Measurements from ENCODE around the gene BRIP1.

Gene BRIP1

GRCh38 chr17:61825448-61826137 is 37.7 kb downstream of the BRIP1 start (continued):
- TF ChIP-seq ZNF26 (tag by site-specific recombination; IDR thresholded peaks at IDR 0.05) (no peak), ZNF48 (tag by site-specific recombination; IDR thresholded peaks at IDR 0.05) (no peak), ZBTB10 (tag by site-specific recombination; IDR thresholded peaks at IDR 0.05) (no peak), ZNF112 (tag by site-specific recombination; IDR thresholded peaks at IDR 0.05) (no peak), ZNF366 (tag by site-specific recombination; conservative IDR thresholded peaks at IDR 0.05) (no peak), PBX3 (CRISPR knock-in tag; IDR thresholded peaks at IDR 0.05) (no peak), WT1 (tag by site-specific recombination; IDR thresholded peaks at IDR 0.05) (no peak), ZNF558 (tag by site-specific recombination; IDR thresholded peaks at IDR 0.05) (peak; percentile 62; the same call in 1 of the 2 replicates), ZNF175 (tag by site-specific recombination; IDR thresholded peaks at IDR 0.05) (no peak), ZNF654 (tag by site-specific recombination; IDR thresholded peaks at IDR 0.05; ENCODE audit: low read depth) (peak; percentile 42), ZNF658 (tag by site-specific recombination; IDR thresholded peaks at IDR 0.05) (no peak), KLF16 (tag by site-specific recombination; IDR thresholded peaks at IDR 0.05) (no peak), ZNF248 (tag by site-specific recombination; IDR thresholded peaks at IDR 0.05) (no peak), ZNF664 (tag by site-specific recombination; IDR thresholded peaks at IDR 0.05) (peak; percentile 78), ZNF324 (tag by site-specific recombination; IDR thresholded peaks at IDR 0.05) (no peak), ZNF596 (tag by site-specific recombination; IDR thresholded peaks at IDR 0.05) (no peak), ZNF404 (tag by site-specific recombination; IDR thresholded peaks at IDR 0.05) (0 out of 2 replicates have a peak, but pooled peaks have one; percentile 58), ZNF211 (tag by site-specific recombination; IDR thresholded peaks at IDR 0.05; ENCODE audit: low read depth) (no peak)

- H3K9me3 ChIP-seq (ENCODE audit: control insufficient read depth, insufficient read depth, low read depth, low read length) = no peaks in the 10 kb centered on the region
- H3K36me3 ChIP-seq (ENCODE audit: control insufficient read depth in 2 of 2, insufficient read depth in 1 of 2, low read length in 2 of 2) = peaks cover 26 to 28% of the 10 kb centered on the region in 2 experiments
- ChIA-PET POLR2A (no interaction called here), CTCF (interaction anchor here (0.6 to 0.7 kb wide), 2 partner anchors 14 kb away, joined by 3 read pairs; no protein-coding TSS in a partner anchor)
- H3K27ac ChIP-seq (ENCODE audit: extremely low read depth, low read depth, low read length) = no peak overlapping the region
- no peaks in the 10 kb centered on the region for H3K4me1 ChIP-seq (ENCODE audit: control insufficient read depth, insufficient read depth, low read length)
- H3K4me3 ChIP-seq (ENCODE audit: low read depth, low read length) = no peak overlapping the region
- TF ChIP-seq GLI2 (tag by site-specific recombination; IDR thresholded peaks at IDR 0.05; ENCODE audit: borderline replicate concordance, low read depth) (no peak), ZNF513 (tag by site-specific recombination; IDR thresholded peaks at IDR 0.05) (no peak), ZNF558 (tag by site-specific recombination; IDR thresholded peaks at IDR 0.05) (no peak), ATF2 (tag by site-specific recombination; IDR thresholded peaks at IDR 0.05; ENCODE audit: low read depth) (no peak), HOXD13 (CRISPR knock-in tag; IDR thresholded peaks at IDR 0.05; ENCODE audit: borderline replicate concordance) (no peak), PRDM4 (tag by site-specific recombination; IDR thresholded peaks at IDR 0.05) (no peak)
Measured at GRCh38 chr17:61822326-61823285, 40.7 kb downstream of the BRIP1 start.
